PC-9 (cell line): ENCODE data around the gene ATP7B. TPM values are rescaled to one million over a fixed set of nuclear protein-coding genes. Genes with fewer than 3 reads are reported as not detected.

ENCODE experiments used
- BruUV-seq: library from RNA; stranded (reverse); fragments of 400-500 nt; replicated peaks from 2 replicates; lab custom pipeline; 2021; lab: Mats Ljungman, UMichigan
- CTCF ChIA-PET: fragments of 300-600 bp; sonication (Branson Sonifier 250); formaldehyde crosslinking; loops from one replicate; lab custom pipeline; 2022; ENCODE audit warnings: antibody characterized with exemption; lab: Charles Lee
- POLR2A ChIA-PET: fragments of 300-600 bp; sonication (Branson Sonifier 250); formaldehyde crosslinking; loops from one replicate; lab custom pipeline; 2022; ENCODE audit warnings: antibody characterized with exemption; ENCODE audit not compliant: unreplicated experiment; lab: Charles Lee
- DNase-seq, 2 experiments: peaks; one replicate each; pipeline versions ENCODE4 v3.0.0 to v3.0.0-alpha.2; 2015 to 2022; ENCODE audit warnings: mixed read lengths in 1 of 2
- H2AFZ ChIP-seq: fragments of 200-600 bp; sonication (generic); 2 replicates; pipeline ENCODE4 v1.8.1; 2017; ENCODE audit warnings: antibody characterized with exemption
- H3F3A ChIP-seq: fragments of 200-600 bp; sonication (generic); 2 replicates; pipeline ENCODE4 v1.8.1; 2017; ENCODE audit warnings: antibody characterized with exemption, mild to moderate bottlenecking, low read depth; ENCODE audit not compliant: insufficient read depth
- H3K27ac ChIP-seq: fragments of 200-600 bp; sonication (generic); 2 replicates; pipeline ENCODE4 v1.6.1; 2016; ENCODE audit warnings: mixed run types
- H3K27me3 ChIP-seq: fragments of 200-600 bp; sonication (generic); 2 replicates; pipeline ENCODE4 v1.6.1; 2016; ENCODE audit warnings: low read depth, mixed run types; ENCODE audit not compliant: insufficient read depth
- H3K36me3 ChIP-seq: fragments of 200-600 bp; sonication (generic); 2 replicates; pipeline ENCODE4 v1.6.1; 2016; ENCODE audit warnings: low read depth, mixed run types
- H3K4me1 ChIP-seq: fragments of 200-600 bp; sonication (generic); replicated peaks from 2 replicates; pipeline ENCODE4 v1.6.1; 2016; ENCODE audit warnings: mixed run types; ENCODE audit not compliant: insufficient read depth
- H3K4me2 ChIP-seq: fragments of 200-600 bp; sonication (generic); 2 replicates; pipeline ENCODE4 v1.6.1; 2017; ENCODE audit warnings: mixed run types
- H3K4me3 ChIP-seq: fragments of 200-600 bp; sonication (generic); 2 replicates; pipeline ENCODE4 v1.6.1; 2016; ENCODE audit warnings: mixed run types
- H3K79me2 ChIP-seq: fragments of 200-600 bp; sonication (generic); 2 replicates; pipeline ENCODE4 v1.6.1; 2017; ENCODE audit warnings: low read depth, mixed run types
- H3K9me2 ChIP-seq: fragments of 200-600 bp; sonication (generic); 2 replicates; pipeline ENCODE4 v1.8.1; 2017; ENCODE audit warnings: mild to moderate bottlenecking; ENCODE audit not compliant: insufficient read depth
- H3K9me3 ChIP-seq: fragments of 200-600 bp; sonication (generic); 2 replicates; pipeline ENCODE4 v1.8.1; 2016; ENCODE audit warnings: low read depth; ENCODE audit not compliant: insufficient read depth
- H4K20me1 ChIP-seq: fragments of 200-600 bp; sonication (generic); 2 replicates; pipeline ENCODE4 v1.8.1; 2017; ENCODE audit not compliant: insufficient read depth
- EZH2 ChIP-seq: fragments of 200-600 bp; sonication (generic); IDR thresholded peaks from 2 replicates; pipeline ENCODE4 v1.8.0; 2017; ENCODE audit warnings: antibody characterized with exemption, low read depth
- intact Hi-C: fragments of 100-400 bp; cut with micrococcal nuclease; formaldehyde crosslinking; loops from one replicate; pipeline ENCODE4 v1.10.0; 2022; ENCODE audit not compliant: unreplicated experiment
- total RNA-seq: library from RNA; stranded (reverse); gene quantifications from 2 replicates; pipeline ENCODE4 v1.2.3, GENCODE V29; 2021
- TF ChIP-seq, protein P1 (sequence below): fragments of 200-600 bp; sonication (generic); conservative IDR thresholded peaks from 2 replicates; pipeline ENCODE4 v1.6.1; 2017; ENCODE audit warnings: mixed run types, antibody characterized with exemption, mild to moderate bottlenecking, moderate library complexity

Gene ATP7B
- total RNA-seq, 1 experiment from 2014 or later = 1.2 TPM

DNA sequence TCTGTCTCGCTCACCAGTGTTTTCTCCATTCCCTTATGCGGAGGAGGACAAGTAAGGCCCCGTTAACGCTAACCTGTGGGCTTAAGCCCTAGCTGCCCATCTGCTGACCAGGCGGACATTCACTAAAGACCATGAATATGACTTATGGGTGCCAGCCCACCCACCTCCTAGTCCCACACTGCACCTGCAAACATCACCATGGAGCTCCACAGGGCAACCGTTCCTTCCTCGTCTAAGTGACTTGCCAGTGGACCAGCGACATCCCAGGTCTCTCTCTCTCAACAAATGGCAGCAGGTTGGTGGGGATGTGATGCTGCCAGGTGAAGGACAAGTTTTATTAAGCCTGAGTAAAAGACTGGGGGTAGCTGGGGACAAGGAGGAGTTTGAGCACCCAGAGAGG lies 94.3 kb downstream of the ATP7B start:
- Histone ChIP-seq H3K4me3 (no peak overlapping the region), H4K20me1 (no peaks in the 10 kb centered on the region), H3K36me3 (no peaks in the 10 kb centered on the region), H3F3A (no peaks in the 10 kb centered on the region), H2AFZ (no peak overlapping the region), H3K9me2 (no peaks in the 10 kb centered on the region), H3K27ac (no peak overlapping the region), H3K4me1 (no peaks in the 10 kb centered on the region), H3K27me3 (peaks cover 15% of the 10 kb centered on the region), H3K9me3 (no peaks in the 10 kb centered on the region), H3K79me2 (no peaks in the 10 kb centered on the region), H3K4me2 (no peak overlapping the region)
- BruUV-seq = no TSS peak
- POLR2A ChIA-PET = no interaction called here
- DNase-seq = no peak
- TF ChIP-seq, protein P1, sequence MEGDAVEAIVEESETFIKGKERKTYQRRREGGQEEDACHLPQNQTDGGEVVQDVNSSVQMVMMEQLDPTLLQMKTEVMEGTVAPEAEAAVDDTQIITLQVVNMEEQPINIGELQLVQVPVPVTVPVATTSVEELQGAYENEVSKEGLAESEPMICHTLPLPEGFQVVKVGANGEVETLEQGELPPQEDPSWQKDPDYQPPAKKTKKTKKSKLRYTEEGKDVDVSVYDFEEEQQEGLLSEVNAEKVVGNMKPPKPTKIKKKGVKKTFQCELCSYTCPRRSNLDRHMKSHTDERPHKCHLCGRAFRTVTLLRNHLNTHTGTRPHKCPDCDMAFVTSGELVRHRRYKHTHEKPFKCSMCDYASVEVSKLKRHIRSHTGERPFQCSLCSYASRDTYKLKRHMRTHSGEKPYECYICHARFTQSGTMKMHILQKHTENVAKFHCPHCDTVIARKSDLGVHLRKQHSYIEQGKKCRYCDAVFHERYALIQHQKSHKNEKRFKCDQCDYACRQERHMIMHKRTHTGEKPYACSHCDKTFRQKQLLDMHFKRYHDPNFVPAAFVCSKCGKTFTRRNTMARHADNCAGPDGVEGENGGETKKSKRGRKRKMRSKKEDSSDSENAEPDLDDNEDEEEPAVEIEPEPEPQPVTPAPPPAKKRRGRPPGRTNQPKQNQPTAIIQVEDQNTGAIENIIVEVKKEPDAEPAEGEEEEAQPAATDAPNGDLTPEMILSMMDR = no peak
- no peak for TF ChIP-seq EZH2
- CTCF ChIA-PET = no interaction called here
- intact Hi-C loops = no loop called here

DNA sequence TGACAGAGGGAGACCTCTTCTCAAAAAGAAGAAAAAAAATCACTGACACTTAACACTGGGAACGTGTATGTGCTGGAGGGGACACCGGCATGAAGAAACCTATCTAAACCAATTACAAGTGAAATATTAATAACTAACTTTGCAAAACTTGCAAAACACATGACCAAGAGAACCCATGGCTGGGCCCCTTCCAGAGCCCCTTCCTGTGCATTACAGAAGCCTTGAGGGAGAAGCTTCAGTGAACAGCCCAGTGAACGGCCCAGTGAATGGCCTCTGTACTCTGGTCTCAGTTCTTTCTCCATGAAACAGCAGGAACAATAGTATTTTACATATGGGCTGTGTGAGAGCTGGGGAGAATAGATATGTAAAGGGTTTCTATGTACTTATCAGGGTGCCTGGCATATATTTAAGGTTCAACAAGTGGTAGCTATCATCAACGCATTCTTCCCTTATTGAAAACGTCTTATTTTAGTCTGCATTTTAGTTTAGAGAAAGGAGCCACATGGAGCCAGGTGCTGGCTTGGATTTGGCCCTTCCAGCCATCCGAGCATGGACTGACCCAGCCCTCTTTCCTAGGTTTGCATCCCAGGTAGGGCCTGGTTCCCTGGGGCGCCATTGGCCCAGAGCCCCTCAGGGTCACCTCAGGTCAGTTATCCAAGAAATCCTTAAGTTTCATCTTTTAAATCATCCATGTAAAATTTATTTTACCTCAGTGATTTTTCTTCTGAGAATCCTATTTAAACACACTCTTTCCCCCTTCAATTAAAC lies 95.0 kb downstream of the ATP7B start:
- Histone ChIP-seq H3K9me3 (no peaks in the 10 kb centered on the region), H3K27me3 (peaks cover 18% of the 10 kb centered on the region), H2AFZ (no peak overlapping the region), H3K4me3 (no peak overlapping the region), H3K4me1 (no peaks in the 10 kb centered on the region), H3F3A (no peaks in the 10 kb centered on the region), H3K4me2 (no peak overlapping the region), H3K27ac (no peak overlapping the region), H4K20me1 (no peaks in the 10 kb centered on the region), H3K79me2 (no peaks in the 10 kb centered on the region), H3K36me3 (no peaks in the 10 kb centered on the region), H3K9me2 (no peaks in the 10 kb centered on the region)
- POLR2A ChIA-PET = no interaction called here
- intact Hi-C loops = no loop called here
- CTCF ChIA-PET = no interaction called here
- no peak for TF ChIP-seq EZH2
- TF ChIP-seq, protein P1 = no peak
- no peak for DNase-seq
- no TSS peak for BruUV-seq

- no peak overlapping the region for H3K4me2 ChIP-seq
- H3K27ac ChIP-seq = no peak overlapping the region
- H3K27me3 ChIP-seq = peaks cover 31% of the 10 kb centered on the region
- H3K4me3 ChIP-seq = no peak overlapping the region
- no peaks in the 10 kb centered on the region for H3K36me3 ChIP-seq
- POLR2A ChIA-PET = no interaction called here
- no peaks in the 10 kb centered on the region for H3K9me2 ChIP-seq
- intact Hi-C loops = no loop called here
- TF ChIP-seq EZH2 = no peak
- TF ChIP-seq, protein P1 = no peak
- BruUV-seq = no TSS peak
- H2AFZ ChIP-seq = no peak overlapping the region
- H3K4me1 ChIP-seq = no peaks in the 10 kb centered on the region
- no peaks in the 10 kb centered on the region for H4K20me1 ChIP-seq
- DNase-seq = no peak
- H3F3A ChIP-seq = no peaks in the 10 kb centered on the region
- CTCF ChIA-PET = no interaction called here
- no peaks in the 10 kb centered on the region for H3K79me2 ChIP-seq
- H3K9me3 ChIP-seq = no peaks in the 10 kb centered on the region
These were observed 97.1 kb downstream of the ATP7B start for GRCh38 chr13:51914137-51914493.
